Right lobe of liver (tissue), 4 donors: ENCODE measurements around the gene GCLC.

Source experiments
- CTCF ChIP-seq, 4 donors: fragments of 200-600 bp in 3 of 4; fragments of 450-650 bp in 1 of 4; IDR thresholded peaks; one replicate each; pipeline versions ENCODE4 v1.5.1 to v1.8.0; 2016 to 2022; ENCODE audit warnings: antibody characterized with exemption in 4 of 4, mild to moderate bottlenecking in 2 of 4
- POLR2A ChIP-seq: fragments of 450-650 bp; IDR thresholded peaks from one replicate; pipeline ENCODE4 v1.6.1; 2017; ENCODE audit warnings: antibody characterized with exemption, mild to moderate bottlenecking
- donor health status: DM: no; HTN: no; CAD: no.
- donor health status: DM: no; HTN: no; CAD: no.
- donor health status: DM: no; HTN: yes; CAD: no.

- TF ChIP-seq CTCF (IDR thresholded peaks at IDR 0.05) (no peak), POLR2A (no peak)
These were observed 65.0 kb downstream of the GCLC start for GRCh38 chr6:53479871-53480270.
